ENCODE data around the gene RASGRP4. TPM values are rescaled to one million over a fixed set of nuclear protein-coding genes. Genes with fewer than 3 reads are reported as not detected.

RASGRP4 gene
- total RNA-seq, 1 donor from 2014 or later: 1.0 TPM

DNA sequence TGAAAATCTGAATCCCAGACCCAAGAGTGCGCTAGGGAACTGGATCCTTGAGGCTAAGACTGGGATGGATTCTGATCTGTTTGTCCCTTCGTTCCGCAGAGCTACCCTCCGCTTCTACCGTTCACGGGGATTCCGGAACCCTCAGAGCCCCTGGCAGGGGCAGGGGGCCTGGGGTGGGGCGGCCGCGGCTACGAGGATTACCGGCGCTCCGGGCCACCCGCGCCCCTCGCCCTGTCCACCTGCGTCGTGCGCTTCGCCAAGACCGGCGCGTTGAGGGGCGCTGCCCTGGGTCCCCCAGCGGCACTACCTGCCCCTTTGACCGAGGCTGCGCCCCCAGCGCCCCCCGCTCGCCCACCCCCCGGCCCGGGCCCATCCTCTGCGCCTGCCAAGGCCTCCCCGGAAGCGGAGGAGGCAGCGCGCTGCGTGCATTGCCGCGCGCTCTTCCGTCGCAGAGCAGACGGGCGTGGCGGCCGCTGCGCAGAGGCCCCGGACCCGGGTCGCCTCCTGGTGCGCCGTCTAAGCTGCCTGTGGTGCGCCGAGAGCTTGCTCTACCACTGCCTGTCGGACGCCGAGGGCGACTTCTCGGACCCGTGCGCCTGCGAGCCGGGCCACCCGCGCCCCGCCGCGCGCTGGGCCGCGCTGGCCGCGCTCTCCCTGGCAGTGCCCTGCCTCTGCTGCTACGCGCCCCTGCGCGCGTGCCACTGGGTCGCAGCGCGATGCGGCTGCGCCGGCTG lies 30.5 kb downstream of the RASGRP4 start:
- H3K27ac ChIP-seq (ENCODE audit: low read depth, low read length): no peak overlapping the region
- no peak overlapping the region for H3K4me3 ChIP-seq (ENCODE audit: low read length in 3 of 3)
- no peak overlapping the region for H3K9ac ChIP-seq (ENCODE audit: low read depth in 1 of 3, low read length in 3 of 3)
- H3K36me3 ChIP-seq (ENCODE audit: control insufficient read depth in 3 of 3, insufficient read depth in 3 of 3, low read length in 3 of 3): no peaks in the 10 kb centered on the region
- H3K4me1 ChIP-seq (ENCODE audit: control insufficient read depth in 3 of 3, insufficient read depth in 3 of 3, low read length in 3 of 3): no peaks in the 10 kb centered on the region
- H3K9me3 ChIP-seq (ENCODE audit: control insufficient read depth in 3 of 3, low read length in 3 of 3): no peaks in the 10 kb centered on the region
- peaks cover 45 to 57% (median 51%) of the 10 kb centered on the region in 3 donors for H3K27me3 ChIP-seq (ENCODE audit: control insufficient read depth in 3 of 3, insufficient read depth in 3 of 3, low read length in 3 of 3)

DNA sequence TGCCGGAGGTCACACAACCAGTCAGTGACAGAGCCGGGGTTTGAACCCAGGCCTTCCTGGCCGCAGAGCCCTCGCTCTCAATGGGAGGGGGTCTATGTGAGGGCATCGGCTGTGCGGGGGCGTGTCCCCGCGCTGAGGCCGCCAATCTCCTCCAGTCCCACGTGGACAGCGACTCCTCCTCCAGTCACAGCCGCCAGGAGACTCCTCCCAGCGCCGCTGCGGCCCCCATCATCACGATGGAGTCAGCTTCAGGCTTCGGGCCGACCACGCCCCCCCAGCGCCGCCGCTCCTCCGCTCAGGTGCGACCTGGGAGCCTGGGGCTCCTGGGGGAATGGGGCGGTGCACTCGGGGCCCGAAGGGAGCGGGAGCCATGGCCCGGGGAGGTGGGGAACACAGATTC lies 31.5 kb downstream of the RASGRP4 start:
- no peak overlapping the region for H3K27ac ChIP-seq (ENCODE audit: low read depth, low read length)
- peaks cover 42 to 47% (median 42%) of the 10 kb centered on the region in 3 donors for H3K27me3 ChIP-seq (ENCODE audit: control insufficient read depth in 3 of 3, insufficient read depth in 3 of 3, low read length in 3 of 3)
- no peak overlapping the region for H3K9ac ChIP-seq (ENCODE audit: low read depth in 1 of 3, low read length in 3 of 3)
- no peaks in the 10 kb centered on the region for H3K9me3 ChIP-seq (ENCODE audit: control insufficient read depth in 3 of 3, low read length in 3 of 3)
- H3K36me3 ChIP-seq (ENCODE audit: control insufficient read depth in 3 of 3, insufficient read depth in 3 of 3, low read length in 3 of 3): no peaks in the 10 kb centered on the region
- no peak overlapping the region for H3K4me3 ChIP-seq (ENCODE audit: low read length in 3 of 3)
- no peaks in the 10 kb centered on the region for H3K4me1 ChIP-seq (ENCODE audit: control insufficient read depth in 3 of 3, insufficient read depth in 3 of 3, low read length in 3 of 3)

DNA sequence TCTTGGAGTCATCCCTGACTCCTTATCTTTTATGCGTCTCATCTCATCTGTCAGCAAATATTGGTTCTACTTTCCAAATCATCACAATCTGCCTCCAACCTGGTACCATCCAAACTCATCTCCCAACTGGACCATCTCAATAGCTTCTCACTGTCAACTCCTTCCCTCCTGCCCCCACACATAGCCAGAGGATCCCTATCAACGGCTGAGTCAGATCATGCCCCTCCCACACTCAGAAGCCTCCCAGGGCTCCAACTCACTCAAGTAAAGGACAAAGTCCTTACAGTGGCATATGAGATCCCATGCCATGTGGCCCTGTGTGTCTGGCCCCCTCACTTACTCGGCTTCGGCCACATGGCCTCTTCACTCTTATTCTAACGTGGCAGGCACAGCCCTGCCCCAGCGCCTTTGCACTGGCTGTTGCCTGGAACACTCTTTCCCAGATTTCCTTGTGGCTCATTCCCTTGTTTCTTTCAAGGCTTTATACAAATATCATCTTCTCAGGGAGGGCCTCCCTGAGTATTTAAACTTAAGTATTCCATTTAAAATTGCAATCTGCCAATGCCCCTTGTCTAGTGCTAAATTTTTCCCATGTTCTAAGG lies 33.2 kb downstream of the RASGRP4 start:
- Histone ChIP-seq H3K9ac (ENCODE audit: low read depth in 1 of 3, low read length in 3 of 3) (no peak overlapping the region), H3K9me3 (ENCODE audit: control insufficient read depth in 3 of 3, low read length in 3 of 3) (no peaks in the 10 kb centered on the region), H3K27me3 (ENCODE audit: control insufficient read depth in 3 of 3, insufficient read depth in 3 of 3, low read length in 3 of 3) (peaks cover 36 to 38% (median 36%) of the 10 kb centered on the region in 3 donors), H3K4me3 (ENCODE audit: low read length in 3 of 3) (no peak overlapping the region), H3K36me3 (ENCODE audit: control insufficient read depth in 3 of 3, insufficient read depth in 3 of 3, low read length in 3 of 3) (no peaks in the 10 kb centered on the region), H3K4me1 (ENCODE audit: control insufficient read depth in 3 of 3, insufficient read depth in 3 of 3, low read length in 3 of 3) (peaks cover 4 to 9% (median 8%) of the 10 kb centered on the region in 3 donors), H3K27ac (ENCODE audit: low read depth, low read length) (no peak overlapping the region)

- H3K9ac ChIP-seq (ENCODE audit: low read depth in 1 of 3, low read length in 3 of 3): no peak overlapping the region
- peaks cover 10 to 14% (median 13%) of the 10 kb centered on the region in 3 donors for H3K4me1 ChIP-seq (ENCODE audit: control insufficient read depth in 3 of 3, insufficient read depth in 3 of 3, low read length in 3 of 3)
- H3K36me3 ChIP-seq (ENCODE audit: control insufficient read depth in 3 of 3, insufficient read depth in 3 of 3, low read length in 3 of 3): no peaks in the 10 kb centered on the region
- H3K27ac ChIP-seq (ENCODE audit: low read depth, low read length): no peak overlapping the region
- H3K9me3 ChIP-seq (ENCODE audit: control insufficient read depth in 3 of 3, low read length in 3 of 3): no peaks in the 10 kb centered on the region
- no peak overlapping the region for H3K4me3 ChIP-seq (ENCODE audit: low read length in 3 of 3)
- H3K27me3 ChIP-seq (ENCODE audit: control insufficient read depth in 3 of 3, insufficient read depth in 3 of 3, low read length in 3 of 3): peaks cover 29 to 30% (median 29%) of the 10 kb centered on the region in 3 donors
Measured at GRCh38 chr19:38391911-38392464, 34.0 kb downstream of the RASGRP4 start.

GRCh38 chr19:38389957-38390924 lies 35.8 kb downstream of the RASGRP4 start:
- Histone ChIP-seq H3K36me3 (ENCODE audit: control insufficient read depth in 3 of 3, insufficient read depth in 3 of 3, low read length in 3 of 3) (peaks cover 0 to under 1% (median 0%) of the 10 kb centered on the region in 3 donors), H3K4me1 (ENCODE audit: control insufficient read depth in 3 of 3, insufficient read depth in 3 of 3, low read length in 3 of 3) (peaks cover 12 to 21% (median 20%) of the 10 kb centered on the region in 3 donors), H3K9ac (ENCODE audit: low read depth in 1 of 3, low read length in 3 of 3) (no peak overlapping the region), H3K27me3 (ENCODE audit: control insufficient read depth in 3 of 3, insufficient read depth in 3 of 3, low read length in 3 of 3) (peaks cover 16 to 21% (median 20%) of the 10 kb centered on the region in 3 donors), H3K4me3 (ENCODE audit: low read length in 3 of 3) (no peak overlapping the region), H3K27ac (ENCODE audit: low read depth, low read length) (no peak overlapping the region), H3K9me3 (ENCODE audit: control insufficient read depth in 3 of 3, low read length in 3 of 3) (no peaks in the 10 kb centered on the region)

GRCh38 chr19:38389101-38389925 lies 36.7 kb downstream of the RASGRP4 start:
- Histone ChIP-seq H3K27ac (ENCODE audit: low read depth, low read length) (no peak overlapping the region), H3K4me3 (ENCODE audit: low read length in 3 of 3) (no peak overlapping the region), H3K9ac (ENCODE audit: low read depth in 1 of 3, low read length in 3 of 3) (no peak overlapping the region), H3K4me1 (ENCODE audit: control insufficient read depth in 3 of 3, insufficient read depth in 3 of 3, low read length in 3 of 3) (peaks cover 12 to 21% (median 20%) of the 10 kb centered on the region in 3 donors), H3K27me3 (ENCODE audit: control insufficient read depth in 3 of 3, insufficient read depth in 3 of 3, low read length in 3 of 3) (peaks cover 10 to 12% (median 11%) of the 10 kb centered on the region in 3 donors), H3K36me3 (ENCODE audit: control insufficient read depth in 3 of 3, insufficient read depth in 3 of 3, low read length in 3 of 3) (peaks cover 5 to 7% (median 6%) of the 10 kb centered on the region in 3 donors), H3K9me3 (ENCODE audit: control insufficient read depth in 3 of 3, low read length in 3 of 3) (no peaks in the 10 kb centered on the region)

DNA sequence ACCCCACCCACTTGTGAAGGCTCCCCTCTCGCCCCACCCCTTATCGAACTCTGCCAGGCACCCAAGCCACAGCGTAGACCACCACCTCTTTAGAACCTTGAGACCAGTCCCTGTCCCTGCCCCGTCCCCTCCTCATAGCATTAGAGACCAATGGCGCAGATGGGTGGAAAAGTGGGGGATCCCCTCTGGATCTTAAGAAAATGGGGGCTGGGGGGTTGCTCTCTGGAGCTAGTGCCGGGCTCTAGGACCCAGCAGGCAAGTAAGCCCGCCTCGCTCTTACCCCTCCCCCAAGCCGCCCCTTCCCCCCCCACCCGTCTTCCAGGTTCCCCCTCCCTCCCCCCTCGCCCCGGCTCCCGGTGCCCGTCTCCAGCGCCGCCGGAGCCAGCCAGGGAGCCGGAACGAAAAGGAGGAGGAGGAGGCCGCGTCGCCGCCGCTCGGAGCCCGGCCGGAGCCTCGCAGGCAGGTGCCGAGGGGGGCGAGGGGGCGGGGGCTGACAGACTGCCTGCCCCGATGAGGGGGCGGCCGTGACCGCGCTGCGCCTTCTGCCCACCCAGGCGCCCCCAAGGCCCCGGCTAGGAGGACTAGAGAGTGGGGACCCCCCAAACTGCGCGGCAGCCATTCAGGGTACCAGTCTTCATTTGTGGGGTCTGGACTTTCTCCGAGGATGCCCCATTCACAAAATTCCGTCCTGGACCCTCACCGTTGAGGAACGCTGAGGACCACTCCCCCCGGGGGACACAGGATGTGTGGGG lies 37.5 kb downstream of the RASGRP4 start, which contains the start of gene SPRED3:
SPRED3 (plus strand) TSS at position 349 of the 752 bp plus-strand sequence. CDS start 1,606 bp downstream, outside the sequence.
- H3K9me3 ChIP-seq (ENCODE audit: control insufficient read depth in 3 of 3, low read length in 3 of 3): no peaks in the 10 kb centered on the region
- H3K9ac ChIP-seq (ENCODE audit: low read depth in 1 of 3, low read length in 3 of 3): peak within 1 kb of the TSS in 1 of 3 donors; percentile 33
- peaks cover 12 to 21% (median 20%) of the 10 kb centered on the region in 3 donors for H3K4me1 ChIP-seq (ENCODE audit: control insufficient read depth in 3 of 3, insufficient read depth in 3 of 3, low read length in 3 of 3)
- peak within 1 kb of the TSS; percentile 5 for H3K27ac ChIP-seq (ENCODE audit: low read depth, low read length)
- H3K4me3 ChIP-seq (ENCODE audit: low read length in 3 of 3): peak within 1 kb of the TSS; percentile 38 to 61 (median 61)
- H3K36me3 ChIP-seq (ENCODE audit: control insufficient read depth in 3 of 3, insufficient read depth in 3 of 3, low read length in 3 of 3): peaks cover 13 to 15% (median 14%) of the 10 kb centered on the region in 3 donors
- H3K27me3 ChIP-seq (ENCODE audit: control insufficient read depth in 3 of 3, insufficient read depth in 3 of 3, low read length in 3 of 3): peaks cover 3 to 4% (median 4%) of the 10 kb centered on the region in 3 donors

- H3K27me3 ChIP-seq (ENCODE audit: control insufficient read depth in 3 of 3, insufficient read depth in 3 of 3, low read length in 3 of 3): peaks cover under 1 to 6% (median 4%) of the 10 kb centered on the region in 3 donors
- peaks cover 20 to 23% (median 22%) of the 10 kb centered on the region in 3 donors for H3K36me3 ChIP-seq (ENCODE audit: control insufficient read depth in 3 of 3, insufficient read depth in 3 of 3, low read length in 3 of 3)
- H3K4me3 ChIP-seq (ENCODE audit: low read length in 3 of 3): peak within 1 kb of the TSS; percentile 38 to 61 (median 61)
- H3K9me3 ChIP-seq (ENCODE audit: control insufficient read depth in 3 of 3, low read length in 3 of 3): no peaks in the 10 kb centered on the region
- peak within 1 kb of the TSS; percentile 5 for H3K27ac ChIP-seq (ENCODE audit: low read depth, low read length)
- peaks cover 12 to 21% (median 20%) of the 10 kb centered on the region in 3 donors for H3K4me1 ChIP-seq (ENCODE audit: control insufficient read depth in 3 of 3, insufficient read depth in 3 of 3, low read length in 3 of 3)
- H3K9ac ChIP-seq (ENCODE audit: low read depth in 1 of 3, low read length in 3 of 3): peak within 1 kb of the TSS in 1 of 3 donors; percentile 33
Measured at GRCh38 chr19:38387550-38388348, 38.3 kb downstream of the RASGRP4 start, which contains the start of gene GGN. Gene GGN (minus strand): TSS chr19:38388034. CDS start chr19:38387261, 773 bp downstream.

All from skeletal muscle tissue (tissue), 4 donors.